ENCODE measurements around the gene DIAPH1. TPM values are rescaled to one million over a fixed set of nuclear protein-coding genes. Genes with fewer than 3 reads are reported as not detected.

The DIAPH1 gene
- total RNA-seq, 1 donor from 2014 or later, result 20.4 TPM

- Histone ChIP-seq H3K4me1 (no peaks in the 10 kb centered on the region), H3K9me3 (ENCODE audit: low read depth) (no peaks in the 10 kb centered on the region), H3K4me2 (no peak overlapping the region), H2AFZ (replicated peaks) (no peak overlapping the region), H3K4me3 (no peak overlapping the region), H3F3A (ENCODE audit: low read depth) (peaks cover 11% of the 10 kb centered on the region), H3K27ac (no peak overlapping the region), H3K9ac (no peak overlapping the region), H3K79me2 (ENCODE audit: low read depth) (no peaks in the 10 kb centered on the region), H3K27me3 (peaks cover 6% of the 10 kb centered on the region), H3K36me3 (no peaks in the 10 kb centered on the region), H4K20me1 (ENCODE audit: low read depth) (no peaks in the 10 kb centered on the region)
- DNase-seq (ENCODE audit: low spot score), result no peak
- Mint-ChIP-seq H3K27me3 (ENCODE audit: insufficient read depth, low read depth) (peaks cover 3% of the 10 kb centered on the region), H3K9me3 (no peaks in the 10 kb centered on the region), H3K4me3 (peak overlapping the region; percentile 79), H3K4me1 (peaks cover 10% of the 10 kb centered on the region), H3K36me3 (peaks cover 2% of the 10 kb centered on the region), H3K27ac (no peak overlapping the region)
- TF ChIP-seq EZH2 (IDR thresholded peaks at IDR 0.05), result no peak
- no peak for TF ChIP-seq EZH2phosphoT487 (IDR thresholded peaks at IDR 0.05)
Observed at GRCh38 chr5:141649972-141650371, 31.2 kb upstream of the DIAPH1 start.

DNA sequence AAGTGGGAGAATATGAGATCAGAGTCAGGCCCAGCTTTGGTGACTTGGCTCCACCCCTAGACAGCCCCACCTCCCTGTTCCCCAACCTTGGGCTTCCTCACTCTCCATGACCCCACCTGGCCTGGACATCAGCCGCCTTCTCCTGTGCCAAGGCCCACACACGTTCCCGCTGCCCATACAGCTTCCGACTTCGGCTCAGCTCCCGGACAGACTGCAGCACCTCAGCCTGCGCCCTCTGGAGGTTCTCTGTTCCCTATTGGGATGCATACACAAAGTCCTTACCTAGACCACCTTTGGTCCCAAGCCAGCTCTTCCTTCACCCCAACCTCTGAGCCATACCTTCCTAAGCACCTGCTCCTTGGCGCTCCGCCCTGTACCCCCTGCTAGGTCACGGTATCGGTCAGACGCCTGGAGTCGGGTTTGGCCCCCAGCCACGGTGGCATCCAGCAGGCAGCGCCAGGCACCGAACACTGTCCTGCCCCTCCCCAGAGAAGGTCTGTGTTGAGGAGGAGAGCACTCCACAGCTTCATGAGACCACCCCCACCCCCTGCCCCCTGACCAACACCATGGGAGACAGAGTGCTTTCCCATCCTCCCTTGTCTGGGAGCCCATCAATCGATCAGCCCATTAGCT is 30.4 kb upstream of the DIAPH1 start:
- no peaks in the 10 kb centered on the region for H3K4me1 ChIP-seq
- H3F3A ChIP-seq (ENCODE audit: low read depth), result peaks cover 11% of the 10 kb centered on the region
- H3K9ac ChIP-seq, result no peak overlapping the region
- no peak overlapping the region for H3K4me2 ChIP-seq
- H3K36me3 ChIP-seq, result no peaks in the 10 kb centered on the region
- H3K4me3 Mint-ChIP-seq, result peak overlapping the region; percentile 43
- no peak overlapping the region for H3K27ac ChIP-seq
- H3K27me3 Mint-ChIP-seq (ENCODE audit: insufficient read depth, low read depth), result peaks cover 3% of the 10 kb centered on the region
- H3K4me1 Mint-ChIP-seq, result peaks cover 10% of the 10 kb centered on the region
- H3K4me3 ChIP-seq, result no peak overlapping the region
- DNase-seq (ENCODE audit: low spot score), result no peak
- H4K20me1 ChIP-seq (ENCODE audit: low read depth), result no peaks in the 10 kb centered on the region
- H3K27me3 ChIP-seq, result peaks cover 6% of the 10 kb centered on the region
- H3K79me2 ChIP-seq (ENCODE audit: low read depth), result no peaks in the 10 kb centered on the region
- H3K9me3 Mint-ChIP-seq, result no peaks in the 10 kb centered on the region
- H2AFZ ChIP-seq (replicated peaks), result no peak overlapping the region
- no peaks in the 10 kb centered on the region for H3K9me3 ChIP-seq (ENCODE audit: low read depth)
- no peak overlapping the region for H3K27ac Mint-ChIP-seq
- H3K36me3 Mint-ChIP-seq, result peaks cover 2% of the 10 kb centered on the region
- TF ChIP-seq EZH2phosphoT487 (IDR thresholded peaks at IDR 0.05) (no peak), CTCF (IDR thresholded peaks at IDR 0.05) (no peak), EZH2 (IDR thresholded peaks at IDR 0.05) (no peak)

DNA sequence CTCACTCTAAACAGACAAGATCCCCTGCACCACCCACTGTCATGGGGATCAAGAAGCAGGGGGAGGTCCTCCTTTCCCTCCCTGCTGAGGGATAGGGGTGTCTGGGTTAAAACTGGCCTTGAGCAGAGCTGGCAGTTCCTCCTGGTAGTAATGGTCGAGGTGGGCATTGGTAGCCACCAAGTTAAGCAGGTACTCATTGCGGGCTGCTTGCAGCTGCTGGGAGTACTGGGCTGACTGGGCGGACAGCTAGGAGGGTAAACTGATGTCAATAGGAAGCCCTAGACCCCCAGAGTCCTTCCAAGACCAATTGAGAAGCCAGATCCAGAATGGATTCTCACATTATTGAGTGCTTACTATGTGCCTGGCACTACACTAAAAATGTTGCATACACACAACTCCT is 29.1 kb upstream of the DIAPH1 start:
- Mint-ChIP-seq H3K27me3 (ENCODE audit: insufficient read depth, low read depth) (peaks cover 3% of the 10 kb centered on the region), H3K27ac (no peak overlapping the region), H3K4me1 (peaks cover 10% of the 10 kb centered on the region), H3K4me3 (no peak overlapping the region), H3K36me3 (peaks cover 2% of the 10 kb centered on the region), H3K9me3 (no peaks in the 10 kb centered on the region)
- H3K27me3 ChIP-seq, result peaks cover 6% of the 10 kb centered on the region
- TF ChIP-seq EZH2phosphoT487 (IDR thresholded peaks at IDR 0.05) (no peak), EZH2 (IDR thresholded peaks at IDR 0.05) (no peak), CTCF (IDR thresholded peaks at IDR 0.05) (no peak)
- H3K9ac ChIP-seq, result no peak overlapping the region
- no peaks in the 10 kb centered on the region for H3K79me2 ChIP-seq (ENCODE audit: low read depth)
- no peaks in the 10 kb centered on the region for H3K4me1 ChIP-seq
- H3K4me3 ChIP-seq, result no peak overlapping the region
- no peaks in the 10 kb centered on the region for H4K20me1 ChIP-seq (ENCODE audit: low read depth)
- no peaks in the 10 kb centered on the region for H3K9me3 ChIP-seq (ENCODE audit: low read depth)
- H3K36me3 ChIP-seq, result no peaks in the 10 kb centered on the region
- H3K4me2 ChIP-seq, result no peak overlapping the region
- peaks cover 11% of the 10 kb centered on the region for H3F3A ChIP-seq (ENCODE audit: low read depth)
- no peak for DNase-seq (ENCODE audit: low spot score)
- H2AFZ ChIP-seq (replicated peaks), result no peak overlapping the region
- H3K27ac ChIP-seq, result no peak overlapping the region

GRCh38 chr5:141647242-141647641 is 28.4 kb upstream of the DIAPH1 start:
- H3K79me2 ChIP-seq (ENCODE audit: low read depth), result no peaks in the 10 kb centered on the region
- no peak overlapping the region for H3K27ac Mint-ChIP-seq
- no peak for DNase-seq (ENCODE audit: low spot score)
- peaks cover 7% of the 10 kb centered on the region for H3F3A ChIP-seq (ENCODE audit: low read depth)
- peaks cover 3% of the 10 kb centered on the region for H3K27me3 Mint-ChIP-seq (ENCODE audit: insufficient read depth, low read depth)
- no peaks in the 10 kb centered on the region for H3K9me3 ChIP-seq (ENCODE audit: low read depth)
- TF ChIP-seq EZH2 (IDR thresholded peaks at IDR 0.05) (no peak), EZH2phosphoT487 (IDR thresholded peaks at IDR 0.05) (no peak), CTCF (IDR thresholded peaks at IDR 0.05) (no peak)
- no peak overlapping the region for H3K4me3 ChIP-seq
- no peak overlapping the region for H3K27ac ChIP-seq
- no peak overlapping the region for H3K4me2 ChIP-seq
- no peaks in the 10 kb centered on the region for H3K36me3 ChIP-seq
- peaks cover 6% of the 10 kb centered on the region for H3K27me3 ChIP-seq
- H3K4me1 Mint-ChIP-seq, result peaks cover 9% of the 10 kb centered on the region
- no peaks in the 10 kb centered on the region for H3K9me3 Mint-ChIP-seq
- peaks cover 2% of the 10 kb centered on the region for H3K36me3 Mint-ChIP-seq
- H2AFZ ChIP-seq (replicated peaks), result no peak overlapping the region
- no peak overlapping the region for H3K4me3 Mint-ChIP-seq
- no peaks in the 10 kb centered on the region for H3K4me1 ChIP-seq
- H4K20me1 ChIP-seq (ENCODE audit: low read depth), result no peaks in the 10 kb centered on the region
- H3K9ac ChIP-seq, result no peak overlapping the region

All from neural progenitor cell (in vitro differentiated cells).